Common myeloid progenitor, CD34-positive (primary cell): ENCODE measurements around the gene USP40.
A peak's percentile ranks its signal among the peaks of the same experiment; 100 is the strongest.

Experiments used
- CTCF ChIA-PET: fragments of 350-600 bp; sonication (Branson Sonifier 250); formaldehyde crosslinking; loops from one replicate; lab custom pipeline; 2021; ENCODE audit warnings: antibody characterized with exemption; lab: Charles Lee
- POLR2A ChIA-PET: fragments of 350-600 bp; sonication (Branson Sonifier 250); formaldehyde crosslinking; loops from one replicate; lab custom pipeline; 2021; ENCODE audit warnings: antibody characterized with exemption; lab: Charles Lee
- DNase-seq, 3 donors: peaks; one replicate each; pipeline versions ENCODE4 v3.0.0 to v3.0.0-alpha.2; 2013
- H3K27ac ChIP-seq, 2 experiments: 1 replicate in 1 of 2; 2 replicates in 1 of 2; pipeline ENCODE4 v1.7.0; 2013; ENCODE audit warnings: inconsistent platforms in 2 of 2, low read length in 2 of 2, mild to moderate bottlenecking in 2 of 2, low read depth in 1 of 2, moderate library complexity in 1 of 2; ENCODE audit not compliant: severe bottlenecking in 2 of 2, insufficient read depth in 1 of 2, poor library complexity in 1 of 2
- H3K27me3 ChIP-seq, 5 experiments: replicated peaks in 2 of 5; 1 replicate in 3 of 5; 2 replicates in 2 of 5; pipeline versions ENCODE4 v1.6.1 to v1.7.0; 2013; ENCODE audit warnings: low read length in 4 of 5, mild to moderate bottlenecking in 2 of 5, moderate library complexity in 2 of 5, inconsistent platforms in 1 of 5; ENCODE audit not compliant: insufficient read depth in 5 of 5, control insufficient read depth in 4 of 5
- H3K36me3 ChIP-seq, 4 experiments: 1 replicate in 2 of 4; 2 replicates in 2 of 4; pipeline versions ENCODE4 v1.6.1 to v1.7.0; 2013; ENCODE audit warnings: low read length in 3 of 4, control low read depth in 1 of 4, mild to moderate bottlenecking in 1 of 4; ENCODE audit not compliant: control insufficient read depth in 4 of 4, insufficient read depth in 4 of 4
- H3K4me1 ChIP-seq, 4 experiments: 1 replicate in 3 of 4; 2 replicates in 1 of 4; pipeline versions ENCODE4 v1.6.1 to v1.7.1; 2013; ENCODE audit warnings: low read length in 3 of 4, mild to moderate bottlenecking in 3 of 4, control low read depth in 1 of 4, inconsistent platforms in 1 of 4, moderate library complexity in 1 of 4; ENCODE audit not compliant: control insufficient read depth in 4 of 4, insufficient read depth in 4 of 4; ENCODE audit errors: control extremely low read depth in 1 of 4
- H3K4me3 ChIP-seq, 7 experiments: 1 replicate in 4 of 7; 2 replicates in 3 of 7; pipeline versions ENCODE4 v1.5.1 to v1.7.0; 2013; ENCODE audit warnings: mild to moderate bottlenecking in 7 of 7, low read length in 6 of 7, moderate library complexity in 6 of 7, inconsistent platforms in 2 of 7, low read depth in 2 of 7, control low read depth in 1 of 7; ENCODE audit not compliant: insufficient read depth in 4 of 7, control insufficient read depth in 1 of 7; ENCODE audit errors: extremely low read depth in 1 of 7
- H3K9me3 ChIP-seq, 5 experiments: 1 replicate in 4 of 5; 2 replicates in 1 of 5; pipeline versions ENCODE4 v1.6.1 to v1.7.1; 2013; ENCODE audit warnings: low read length in 4 of 5, mild to moderate bottlenecking in 2 of 5, inconsistent platforms in 1 of 5, low read depth in 1 of 5, moderate library complexity in 1 of 5; ENCODE audit not compliant: control insufficient read depth in 4 of 5, insufficient read depth in 2 of 5; ENCODE audit errors: control extremely low read depth in 1 of 5
- WGBS: methylation state at CpG from one replicate; pipeline ENCODE4 v1.1.5; 2013; ENCODE audit not compliant: insufficient coverage; 5-methylcytosine and 5-hydroxymethylcytosine counted together

USP40 gene

DNA sequence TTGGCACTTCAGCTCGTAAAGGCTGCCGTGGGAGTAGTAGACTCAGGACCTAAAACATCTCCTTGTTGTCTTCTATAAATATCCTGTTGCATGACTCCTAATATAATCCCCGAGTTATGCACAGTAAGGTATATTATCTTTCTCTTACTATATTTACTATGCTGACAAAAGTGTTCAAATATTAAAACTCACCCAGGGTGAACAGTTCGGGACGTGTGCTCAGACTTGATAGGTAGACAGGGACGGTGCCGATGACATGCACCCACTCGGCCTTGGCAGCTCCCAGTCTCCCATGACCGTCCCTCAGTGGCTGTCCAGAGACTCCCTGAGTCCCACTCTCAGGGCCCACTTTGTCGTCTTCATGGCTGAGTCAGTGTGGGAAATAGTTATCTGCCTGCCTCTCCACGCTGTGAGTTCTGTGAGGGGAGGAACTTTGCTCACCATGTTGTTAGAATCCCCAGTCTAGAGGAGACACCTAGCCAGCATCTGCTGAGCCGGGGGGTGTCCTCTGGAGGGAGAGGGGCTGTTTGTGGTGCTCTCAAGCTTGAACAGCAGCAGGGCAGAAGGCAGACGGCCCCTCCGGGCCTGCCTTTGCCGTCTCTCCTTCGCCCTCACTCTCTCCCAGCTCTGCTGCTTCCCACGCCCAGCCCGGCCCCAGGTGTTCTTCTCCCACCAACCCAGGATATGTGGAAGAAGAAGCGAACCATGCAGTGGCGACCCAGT is 137.2 kb downstream of the USP40 start:
- peaks cover 0 to 4% (median 2%) of the 10 kb centered on the region in 5 experiments for H3K9me3 ChIP-seq
- DNase-seq: no peak
- POLR2A ChIA-PET: interaction anchor here (0.5 kb wide), 1 partner anchor 503 kb away, joined by 3 read pairs; no protein-coding TSS in a partner anchor
- no peak overlapping the region for H3K4me3 ChIP-seq
- H3K36me3 ChIP-seq: peaks cover 0 to 5% (median 0%) of the 10 kb centered on the region in 4 experiments
- no peaks in the 10 kb centered on the region for H3K27me3 ChIP-seq
- 98% methylated on average over 15 of the region's 20 CpGs for WGBS
- CTCF ChIA-PET: interaction anchor here (0.9 to 2.1 kb wide), 4 partner anchors 9 to 19 kb away, joined by 4 read pairs; no protein-coding TSS in a partner anchor
- no peak overlapping the region for H3K27ac ChIP-seq
- peaks cover 0 to 8% (median 0%) of the 10 kb centered on the region in 4 experiments for H3K4me1 ChIP-seq

- H3K4me3 ChIP-seq: no peak overlapping the region
- WGBS: 100% methylated on average over 7 of the region's 7 CpGs
- H3K27ac ChIP-seq: no peak overlapping the region
- ChIA-PET CTCF (interaction anchor here (2.1 to 4.9 kb wide), 2 partner anchors 10 to 15 kb away, joined by 4 to 21 read pairs; no protein-coding TSS in a partner anchor), POLR2A (no interaction called here)
- peaks cover 0 to 8% (median 0%) of the 10 kb centered on the region in 4 experiments for H3K36me3 ChIP-seq
- H3K4me1 ChIP-seq: peaks cover 0 to 8% (median 0%) of the 10 kb centered on the region in 4 experiments
- H3K9me3 ChIP-seq: peaks cover 0 to 4% (median 2%) of the 10 kb centered on the region in 5 experiments
- no peaks in the 10 kb centered on the region for H3K27me3 ChIP-seq
- no peak for DNase-seq
Measured at GRCh38 chr2:233428438-233428837, 138.1 kb downstream of the USP40 start.

DNA sequence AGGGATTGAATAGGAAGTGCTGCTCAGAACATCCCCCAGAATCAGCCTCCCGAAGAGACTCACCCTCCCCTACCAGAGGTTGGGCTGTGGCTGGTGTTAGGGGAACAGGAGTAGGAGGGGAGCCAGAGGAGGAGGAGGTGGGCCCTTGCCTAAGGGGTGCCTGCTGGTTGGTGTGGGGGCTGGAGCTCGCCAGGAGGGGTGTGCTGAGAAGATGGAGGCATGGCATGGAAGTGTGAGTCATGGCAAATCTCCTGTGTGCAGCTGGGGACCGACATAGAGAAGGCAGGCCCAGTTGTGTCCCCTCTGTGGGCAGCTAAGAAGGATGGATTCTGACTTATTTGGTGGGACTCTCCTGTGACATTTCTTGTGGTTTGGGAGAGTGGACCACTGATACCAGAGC is 138.6 kb downstream of the USP40 start:
- peak in 1 of 3 donors; percentile 19 for DNase-seq
- POLR2A ChIA-PET: no interaction called here
- WGBS: 100% methylated on average over 2 of the region's 3 CpGs
- H3K27ac ChIP-seq: no peak overlapping the region
- CTCF ChIA-PET: interaction anchor here (2.1 to 4.9 kb wide), 2 partner anchors 10 to 15 kb away, joined by 4 to 21 read pairs; no protein-coding TSS in a partner anchor
- H3K36me3 ChIP-seq: peaks cover 0 to 13% (median 2%) of the 10 kb centered on the region in 4 experiments
- H3K27me3 ChIP-seq: no peaks in the 10 kb centered on the region
- H3K9me3 ChIP-seq: peaks cover 0 to 4% (median 2%) of the 10 kb centered on the region in 5 experiments
- H3K4me1 ChIP-seq: peaks cover 0 to 8% (median 0%) of the 10 kb centered on the region in 4 experiments
- no peak overlapping the region for H3K4me3 ChIP-seq

GRCh38 chr2:233426619-233427342 is 139.8 kb downstream of the USP40 start:
- peaks cover 0 to 13% (median 2%) of the 10 kb centered on the region in 4 experiments for H3K36me3 ChIP-seq
- no peak overlapping the region for H3K4me3 ChIP-seq
- no peak overlapping the region for H3K27ac ChIP-seq
- DNase-seq: peak in 2 of 3 donors; percentile 32 to 38
- POLR2A ChIA-PET: no interaction called here
- CTCF ChIA-PET: interaction anchor here (0.5 to 4.9 kb wide), 2 partner anchors 17 to 192 kb away, joined by 3 to 21 read pairs; no protein-coding TSS in a partner anchor
- H3K4me1 ChIP-seq: peaks cover 0 to 8% (median 2%) of the 10 kb centered on the region in 4 experiments
- 98% methylated on average over 7 of the region's 7 CpGs for WGBS
- H3K27me3 ChIP-seq: no peaks in the 10 kb centered on the region
- peaks cover 0 to 4% (median 2%) of the 10 kb centered on the region in 5 experiments for H3K9me3 ChIP-seq
